Fibroblast of peridontal ligament (primary cell): ENCODE measurements around the gene LRRC71.

Source experiments
- DNase-seq: peaks from one replicate; pipeline ENCODE4 v3.0.0-alpha.2; 2010; ENCODE audit errors: extremely low read depth

LRRC71 gene

DNA sequence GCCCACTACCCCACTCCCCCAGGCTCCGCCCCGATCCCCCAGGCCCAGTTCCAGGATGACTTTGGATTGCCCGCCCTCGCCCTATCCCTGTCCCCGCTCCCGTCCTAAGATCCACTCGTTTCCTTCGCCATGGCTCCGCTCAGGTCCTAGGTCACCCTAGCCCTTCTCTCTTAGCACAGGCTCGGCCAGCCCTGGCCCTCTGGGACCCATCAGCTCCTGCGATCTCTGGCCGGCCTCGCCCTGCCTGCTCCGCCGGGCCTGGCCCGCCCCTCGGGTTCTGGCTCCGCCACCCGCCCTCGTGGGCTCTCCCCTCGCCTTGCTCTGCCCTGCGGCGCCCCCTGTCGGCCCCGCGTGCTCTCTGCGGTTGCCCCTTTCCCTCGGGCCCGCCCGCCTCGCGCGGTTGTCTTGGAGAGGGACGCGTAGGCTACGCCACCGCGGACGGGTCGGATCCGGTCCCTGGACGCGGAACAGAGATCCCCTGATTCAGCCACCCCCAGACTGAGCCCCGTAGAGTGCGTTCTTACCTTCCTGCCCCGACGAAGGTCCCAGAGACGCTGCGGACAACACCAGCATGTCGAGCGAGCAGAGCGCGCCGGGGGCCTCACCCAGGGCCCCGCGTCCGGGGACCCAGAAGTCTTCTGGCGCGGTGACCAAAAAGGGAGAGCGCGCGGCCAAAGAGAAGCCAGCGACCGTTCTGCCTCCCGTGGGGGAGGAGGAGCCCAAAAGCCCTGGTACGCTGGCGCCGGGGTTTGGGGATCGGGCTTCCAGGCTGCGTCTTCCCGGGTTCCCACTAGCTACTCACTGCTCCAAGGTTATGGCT lies at the start of gene LRRC71:
Gene LRRC71 (plus strand): TSS at position 400 of the 820 bp plus-strand sequence. CDS start 172 bp downstream, at position 572.
- DNase-seq: peak; percentile 70

DNA sequence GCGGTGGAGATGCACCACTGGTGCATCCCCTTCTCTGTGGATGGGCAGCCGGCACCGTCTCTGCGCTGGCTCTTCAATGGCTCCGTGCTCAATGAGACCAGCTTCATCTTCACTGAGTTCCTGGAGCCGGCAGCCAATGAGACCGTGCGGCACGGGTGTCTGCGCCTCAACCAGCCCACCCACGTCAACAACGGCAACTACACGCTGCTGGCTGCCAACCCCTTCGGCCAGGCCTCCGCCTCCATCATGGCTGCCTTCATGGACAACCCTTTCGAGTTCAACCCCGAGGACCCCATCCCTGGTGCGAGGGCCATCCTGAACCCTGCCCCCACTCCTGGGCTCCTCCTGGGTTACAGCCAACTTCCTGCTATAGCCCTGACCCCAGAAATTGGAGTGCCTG lies 46.8 kb upstream of the LRRC71 start:
- no peak for DNase-seq

DNA sequence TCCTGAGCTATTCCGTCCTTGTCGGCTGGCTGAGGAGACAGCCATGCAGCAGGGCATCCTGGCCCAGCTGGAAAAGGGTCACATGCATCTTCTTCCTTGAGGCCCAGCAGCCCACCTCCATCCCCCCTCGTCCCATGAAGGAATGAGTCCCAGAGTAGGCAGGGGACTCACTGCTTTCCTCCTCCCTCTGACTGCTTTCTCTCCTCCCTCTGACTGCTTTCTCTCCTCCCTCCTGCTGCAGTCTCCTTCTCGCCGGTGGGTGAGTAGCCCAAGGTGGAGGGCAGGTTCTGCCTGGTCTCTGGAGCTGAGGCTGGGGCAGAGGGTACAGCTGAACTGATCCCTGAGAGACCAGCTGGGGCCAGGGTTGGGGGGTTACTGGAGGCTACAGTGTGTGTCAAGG lies 46.3 kb upstream of the LRRC71 start:
- no peak for DNase-seq

DNA sequence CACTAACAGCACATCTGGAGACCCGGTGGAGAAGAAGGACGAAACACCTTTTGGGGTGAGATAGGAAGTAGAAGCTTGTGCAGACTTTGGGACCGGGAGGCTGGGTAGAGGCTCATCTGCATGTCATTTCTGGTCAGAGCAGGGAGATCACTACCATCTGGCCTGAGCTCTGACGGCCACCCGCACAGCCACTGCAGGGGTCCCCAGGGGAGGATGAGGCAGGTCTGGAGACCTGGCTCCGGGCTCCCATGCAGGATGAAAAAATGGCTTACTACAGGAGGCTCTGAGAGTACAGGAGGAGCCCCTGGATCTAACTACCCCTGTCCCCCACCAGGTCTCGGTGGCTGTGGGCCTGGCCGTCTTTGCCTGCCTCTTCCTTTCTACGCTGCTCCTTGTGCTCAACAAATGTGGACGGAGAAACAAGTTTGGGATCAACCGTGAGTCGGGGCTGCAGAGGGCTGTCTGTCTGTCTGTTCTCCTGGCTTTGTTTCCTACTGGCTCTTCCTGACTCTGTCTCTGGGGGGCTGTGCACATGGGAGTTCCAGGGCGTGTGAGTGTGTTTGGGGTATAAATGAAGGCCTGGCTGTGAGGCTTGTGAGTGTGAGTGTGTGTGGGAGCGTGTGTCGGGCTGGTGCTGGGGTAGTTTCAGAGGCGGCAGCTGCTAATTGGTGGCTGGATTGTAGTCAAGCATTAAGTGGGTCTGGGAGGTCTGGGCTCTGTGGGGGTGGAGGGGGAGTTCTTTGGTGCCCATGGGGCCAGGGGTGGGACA lies 45.7 kb upstream of the LRRC71 start:
- no peak for DNase-seq

DNA sequence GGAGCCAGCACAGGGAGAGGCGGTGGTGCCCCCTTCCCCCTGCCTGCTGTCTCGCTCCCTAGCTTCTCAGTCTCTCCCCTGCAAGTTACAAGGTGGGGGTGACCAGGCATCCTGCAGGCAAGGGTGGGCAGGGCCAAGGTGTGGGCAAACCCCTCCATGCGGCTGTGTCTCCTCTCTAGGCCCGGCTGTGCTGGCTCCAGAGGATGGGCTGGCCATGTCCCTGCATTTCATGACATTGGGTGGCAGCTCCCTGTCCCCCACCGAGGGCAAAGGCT lies 45.2 kb upstream of the LRRC71 start:
- DNase-seq: no peak

DNA sequence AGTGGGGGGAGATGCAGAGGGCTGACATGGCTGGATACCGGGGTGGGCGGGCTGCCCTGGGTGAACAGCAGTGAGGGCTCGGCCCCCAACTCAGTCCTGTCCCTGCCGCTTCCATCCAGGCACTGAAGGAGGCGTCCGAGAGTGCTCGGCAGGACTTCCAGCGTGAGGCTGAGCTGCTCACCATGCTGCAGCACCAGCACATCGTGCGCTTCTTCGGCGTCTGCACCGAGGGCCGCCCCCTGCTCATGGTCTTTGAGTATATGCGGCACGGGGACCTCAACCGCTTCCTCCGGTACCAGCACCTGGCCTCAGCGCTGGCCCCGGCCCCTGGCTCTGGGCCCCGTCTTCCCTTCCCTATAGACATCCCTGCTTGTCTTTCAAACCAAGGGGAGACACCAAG lies 44.2 kb upstream of the LRRC71 start:
- no peak for DNase-seq

DNA sequence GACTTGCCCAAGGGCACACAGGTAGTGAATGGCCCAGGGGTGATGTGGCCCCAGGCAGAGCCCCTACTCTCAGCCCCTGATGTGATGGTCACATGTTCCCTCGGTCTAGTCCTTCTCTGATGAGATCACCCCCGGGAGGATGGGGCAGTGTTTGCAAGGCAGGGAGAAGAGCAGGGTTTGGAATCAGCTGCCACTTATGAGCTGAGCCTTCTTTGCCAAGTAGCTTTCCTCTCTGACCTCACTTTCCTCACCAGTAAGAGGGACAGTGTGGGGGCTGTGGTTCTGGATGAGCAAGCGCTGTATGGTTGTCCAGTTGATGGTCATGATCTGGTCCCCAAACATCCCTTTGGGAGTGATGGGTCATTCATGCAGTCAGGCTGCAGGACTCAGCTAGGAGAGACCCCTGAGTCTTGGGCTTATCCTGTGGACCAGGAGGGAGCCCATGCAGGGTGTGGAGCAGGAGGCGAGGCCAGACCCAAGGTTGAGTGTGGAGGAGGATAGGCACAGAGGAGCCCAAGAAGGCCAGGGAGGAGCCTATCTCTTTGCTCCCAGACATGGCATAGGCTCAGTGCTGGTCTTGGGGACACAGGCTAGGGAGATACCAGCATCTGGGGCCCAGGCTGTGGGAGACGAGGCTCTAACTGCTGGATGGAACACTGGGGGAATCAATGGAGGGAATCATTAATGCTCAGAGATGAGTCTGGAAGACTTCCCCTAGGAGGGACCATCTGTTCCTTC lies 42.8 kb upstream of the LRRC71 start:
- no peak for DNase-seq

DNA sequence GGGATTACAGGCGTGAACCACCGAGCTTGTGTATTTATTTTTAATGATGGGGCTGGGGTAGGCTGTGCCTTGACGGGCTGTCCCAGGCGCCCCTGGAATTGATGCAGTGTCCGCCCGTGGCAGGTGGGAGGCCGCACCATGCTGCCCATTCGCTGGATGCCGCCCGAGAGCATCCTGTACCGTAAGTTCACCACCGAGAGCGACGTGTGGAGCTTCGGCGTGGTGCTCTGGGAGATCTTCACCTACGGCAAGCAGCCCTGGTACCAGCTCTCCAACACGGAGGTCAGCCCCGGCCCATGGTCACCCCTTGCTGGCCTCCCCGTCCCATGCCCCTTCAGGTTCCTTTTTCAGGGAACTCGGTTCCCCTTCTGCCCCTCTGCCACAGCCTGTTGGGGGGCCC lies 40.6 kb upstream of the LRRC71 start:
- DNase-seq: no peak

DNA sequence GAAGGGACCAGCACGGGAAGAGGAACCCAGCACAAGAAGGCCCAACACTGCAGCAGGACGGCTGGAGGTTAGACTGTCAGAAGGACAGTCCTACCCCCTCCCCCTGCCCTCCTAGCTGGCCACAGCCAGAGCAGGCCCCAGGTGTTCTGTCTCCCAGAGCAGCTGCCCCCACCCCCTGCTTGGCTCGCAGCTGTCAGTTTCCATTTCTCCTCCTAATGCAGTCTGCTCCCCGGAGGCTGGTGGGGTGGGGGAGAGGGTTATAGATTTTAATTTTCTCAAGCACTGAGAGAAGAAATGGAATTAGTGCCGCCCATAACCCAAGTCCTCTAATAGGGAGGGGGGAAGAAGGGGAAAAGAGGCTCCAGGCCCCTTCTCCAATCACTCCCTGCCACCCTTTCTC lies 40.0 kb upstream of the LRRC71 start:
- DNase-seq: no peak

DNA sequence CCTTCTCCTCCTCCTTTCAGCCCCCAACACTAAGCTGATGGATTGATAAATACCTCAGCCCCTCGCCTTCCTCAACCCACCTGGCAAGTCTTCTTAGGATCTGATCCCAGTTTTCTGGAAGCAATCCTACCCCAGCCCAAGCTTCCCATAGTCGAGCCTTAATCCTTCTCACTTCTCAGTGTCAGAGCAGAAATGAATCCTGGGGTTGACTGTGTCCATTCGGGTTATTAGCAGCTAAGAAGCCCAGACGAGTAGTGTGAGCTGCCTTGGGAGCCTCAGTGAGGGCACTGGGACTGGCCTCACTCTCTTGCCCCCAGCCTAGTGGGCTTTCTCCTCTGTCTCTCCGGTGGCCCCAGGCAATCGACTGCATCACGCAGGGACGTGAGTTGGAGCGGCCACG lies 39.3 kb upstream of the LRRC71 start:
- no peak for DNase-seq

DNA sequence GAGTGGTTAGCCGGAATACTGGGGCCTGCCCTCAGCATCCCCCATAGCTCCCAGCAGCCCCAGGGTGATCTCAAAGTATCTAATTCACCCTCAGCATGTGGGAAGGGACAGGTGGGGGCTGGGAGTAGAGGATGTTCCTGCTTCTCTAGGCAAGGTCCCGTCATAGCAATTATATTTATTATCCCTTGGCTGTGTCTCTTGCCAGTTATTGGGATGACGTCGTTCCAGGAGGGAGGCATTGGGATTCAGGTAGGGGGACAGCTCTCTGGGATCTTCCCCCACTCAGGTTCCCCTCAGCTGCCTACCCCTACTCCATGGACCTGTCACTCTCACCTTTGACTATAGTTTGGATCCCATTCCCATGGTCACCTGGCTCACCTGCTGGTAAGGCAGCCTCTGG lies 38.8 kb upstream of the LRRC71 start:
- no peak for DNase-seq

DNA sequence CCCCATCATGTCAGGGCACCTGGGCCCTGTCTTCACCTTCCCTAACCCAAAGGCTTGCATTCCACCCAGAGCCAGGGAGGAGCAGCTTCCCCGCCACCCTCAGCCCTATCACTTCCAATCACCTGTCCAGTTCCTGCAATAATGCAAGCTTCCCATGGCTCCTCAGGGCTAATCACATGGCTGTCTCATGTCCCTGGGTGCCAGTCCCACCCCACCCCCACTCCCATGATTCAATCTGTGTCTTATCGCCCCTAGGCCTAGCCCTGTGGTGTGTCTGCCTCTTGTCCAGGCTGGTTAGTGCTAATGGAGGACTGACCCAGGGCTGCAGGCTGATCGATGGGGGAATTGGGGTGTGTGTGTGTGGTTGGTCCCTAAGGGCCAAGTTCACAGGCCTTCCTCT lies 37.9 kb upstream of the LRRC71 start:
- no peak for DNase-seq

DNA sequence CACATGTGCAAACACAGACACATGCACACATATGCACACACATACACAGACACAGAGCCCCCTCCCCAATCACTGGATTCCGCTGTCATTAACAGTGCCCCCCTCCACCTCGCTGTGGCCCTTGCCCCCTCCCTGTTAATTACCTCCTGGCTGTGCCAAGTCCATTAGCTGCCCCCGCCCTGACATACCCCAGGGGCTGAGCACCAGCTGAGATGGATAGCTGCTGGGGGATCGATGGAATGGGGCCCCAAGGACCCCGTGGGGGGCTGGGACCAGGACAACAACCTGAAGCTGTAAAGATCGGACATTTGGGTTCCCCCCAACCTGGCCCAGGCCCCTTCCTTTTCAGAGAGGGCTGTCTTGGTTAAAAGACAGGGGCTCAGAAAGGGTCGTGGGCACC lies 36.5 kb upstream of the LRRC71 start:
- no peak for DNase-seq

DNA sequence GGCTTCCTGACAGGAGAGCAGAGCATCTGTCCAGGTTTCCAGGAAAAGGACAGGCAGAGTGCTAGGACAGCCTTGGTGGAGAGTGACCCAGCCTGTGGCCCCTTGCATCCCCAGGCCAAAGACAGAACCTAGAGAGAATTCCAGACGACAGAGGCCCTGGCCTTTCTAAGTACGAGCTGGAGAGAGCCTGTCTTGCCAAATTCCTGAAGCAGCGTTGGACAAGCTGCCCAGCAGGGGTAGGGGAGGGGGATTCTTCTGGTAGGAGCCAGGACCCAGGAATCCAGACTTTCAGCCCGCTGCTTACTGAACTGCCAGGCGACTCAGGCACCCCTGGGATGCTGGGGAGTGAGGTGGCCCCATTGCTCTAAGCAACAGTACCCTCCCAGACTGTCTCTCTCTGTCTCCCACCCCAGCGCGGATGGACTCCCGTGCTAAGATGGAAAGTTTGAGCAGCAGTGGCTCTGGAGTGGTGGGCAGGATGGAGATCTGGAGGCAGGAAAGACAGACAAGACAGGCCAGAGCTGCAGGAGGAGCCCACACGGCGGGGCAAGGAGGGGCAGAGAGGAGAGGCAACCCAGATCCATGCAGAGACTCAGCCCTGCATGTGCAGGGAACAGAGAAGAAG lies 35.8 kb upstream of the LRRC71 start:
- no peak for DNase-seq

DNA sequence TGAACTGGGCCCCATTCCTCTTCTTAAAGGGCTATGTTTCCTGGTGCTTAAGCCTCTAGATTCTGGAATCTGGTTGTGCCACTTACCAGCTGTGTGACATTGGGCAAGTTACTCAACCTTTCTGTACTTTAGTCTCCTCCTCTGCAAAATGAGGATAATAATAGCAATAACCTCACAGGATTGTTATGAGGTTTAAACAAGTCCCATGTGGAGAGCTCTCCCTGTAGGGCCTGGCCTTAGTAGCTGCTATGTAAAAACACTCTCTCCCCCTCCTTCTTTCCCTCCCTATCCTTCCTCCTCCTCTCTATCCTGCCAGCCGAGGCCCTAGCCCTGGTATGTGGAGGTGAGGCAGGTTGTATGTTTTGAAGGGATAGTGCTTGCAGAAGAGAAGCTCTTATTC lies 35.1 kb upstream of the LRRC71 start:
- DNase-seq: peak; percentile 62

DNA sequence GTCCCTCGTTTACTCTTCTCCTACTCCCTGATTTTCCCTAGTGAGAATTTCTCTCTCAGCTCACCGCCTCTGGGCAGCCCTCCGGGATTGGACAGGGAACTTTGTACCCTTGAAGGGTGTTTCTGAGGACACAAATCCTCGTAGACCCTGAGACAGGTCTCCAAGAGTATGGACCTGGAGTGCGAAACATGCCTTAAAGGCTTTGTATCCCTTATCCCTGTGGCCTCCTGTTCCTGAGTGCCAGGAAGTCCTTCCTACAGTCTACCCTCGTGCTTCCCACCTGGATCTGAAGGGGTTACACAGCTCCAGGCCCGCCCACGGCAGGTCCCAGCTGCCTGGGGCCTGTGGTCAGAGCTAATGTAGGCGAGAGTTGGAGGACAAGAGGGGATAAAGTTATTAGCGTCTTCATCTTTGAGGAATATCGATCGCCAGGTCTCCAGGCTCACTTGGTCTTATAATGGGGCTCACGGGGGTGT lies 34.5 kb upstream of the LRRC71 start:
- DNase-seq: no peak

DNA sequence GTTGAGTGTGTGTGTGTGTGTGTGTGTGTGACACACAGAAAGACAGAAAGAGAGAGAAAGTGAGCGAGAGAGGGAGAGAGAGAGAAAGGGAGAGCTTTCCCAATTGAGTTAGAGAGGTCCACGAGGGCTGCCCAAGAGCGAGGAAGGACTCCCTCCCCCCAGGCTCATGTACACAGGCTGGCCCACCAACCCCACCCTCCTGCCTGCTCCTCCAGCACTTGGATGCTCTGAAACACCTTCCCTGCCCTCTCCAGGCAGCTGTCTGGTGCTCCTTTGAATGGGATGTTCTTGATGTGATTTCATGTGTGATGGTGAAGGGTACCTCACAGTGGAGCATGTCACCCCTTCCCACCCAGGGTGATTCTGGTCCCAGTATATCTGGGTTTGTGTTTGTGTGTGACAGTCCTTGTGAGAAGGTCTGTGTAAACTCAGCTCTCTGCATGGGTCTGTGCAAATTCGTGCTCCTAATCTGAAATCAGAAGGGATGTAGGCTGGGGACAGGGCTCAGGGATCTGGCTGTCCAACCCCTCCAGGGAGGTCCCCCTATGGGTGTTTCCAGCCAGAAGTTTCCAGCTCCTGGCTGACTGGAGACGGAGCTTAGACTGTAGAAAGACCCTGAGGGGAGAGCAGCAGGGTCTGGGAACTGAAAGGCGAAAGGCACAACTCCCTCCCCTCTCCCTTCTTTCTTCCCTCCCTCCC lies 33.7 kb upstream of the LRRC71 start:
- no peak for DNase-seq

DNA sequence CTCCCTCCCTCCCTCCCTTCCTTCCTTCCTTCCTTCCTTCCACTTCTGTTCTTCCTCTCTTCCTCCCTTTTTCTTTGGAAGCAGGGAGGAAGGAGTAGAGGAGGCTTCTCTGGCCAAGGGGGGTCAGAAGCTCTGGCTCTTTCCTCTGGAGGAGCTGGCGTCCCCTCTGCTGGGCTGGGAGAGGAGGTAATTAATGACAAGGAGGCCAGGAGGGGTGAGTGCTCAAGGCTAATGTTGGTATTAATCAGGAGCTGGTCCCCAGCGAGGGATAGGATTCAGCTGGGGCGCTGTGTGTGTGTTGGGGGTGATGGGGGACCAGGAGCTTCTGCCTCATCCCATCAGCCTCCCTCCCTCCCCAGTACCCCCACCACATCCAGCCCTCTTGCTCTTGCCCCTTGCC lies 33.1 kb upstream of the LRRC71 start:
- DNase-seq: no peak

DNA sequence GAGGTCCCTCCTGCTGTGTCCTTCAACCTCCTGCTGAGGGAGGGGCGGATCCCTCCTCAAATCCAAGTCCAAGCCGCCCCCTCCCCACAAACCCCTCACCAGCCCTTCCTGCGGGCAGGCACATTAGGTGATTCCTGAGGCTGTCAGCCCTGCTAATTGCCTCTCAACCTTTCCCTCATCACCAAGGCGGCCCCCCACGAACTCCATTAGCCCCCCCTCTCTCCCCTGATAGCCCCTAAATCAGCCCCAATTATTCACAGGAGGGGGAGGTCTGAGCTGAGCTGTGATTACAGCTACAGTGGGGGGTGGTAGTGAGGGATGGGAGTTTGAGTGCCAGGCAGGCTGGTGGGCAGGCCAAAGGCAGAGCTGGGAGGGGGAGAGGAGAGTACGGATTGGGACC lies 32.7 kb upstream of the LRRC71 start:
- no peak for DNase-seq

DNA sequence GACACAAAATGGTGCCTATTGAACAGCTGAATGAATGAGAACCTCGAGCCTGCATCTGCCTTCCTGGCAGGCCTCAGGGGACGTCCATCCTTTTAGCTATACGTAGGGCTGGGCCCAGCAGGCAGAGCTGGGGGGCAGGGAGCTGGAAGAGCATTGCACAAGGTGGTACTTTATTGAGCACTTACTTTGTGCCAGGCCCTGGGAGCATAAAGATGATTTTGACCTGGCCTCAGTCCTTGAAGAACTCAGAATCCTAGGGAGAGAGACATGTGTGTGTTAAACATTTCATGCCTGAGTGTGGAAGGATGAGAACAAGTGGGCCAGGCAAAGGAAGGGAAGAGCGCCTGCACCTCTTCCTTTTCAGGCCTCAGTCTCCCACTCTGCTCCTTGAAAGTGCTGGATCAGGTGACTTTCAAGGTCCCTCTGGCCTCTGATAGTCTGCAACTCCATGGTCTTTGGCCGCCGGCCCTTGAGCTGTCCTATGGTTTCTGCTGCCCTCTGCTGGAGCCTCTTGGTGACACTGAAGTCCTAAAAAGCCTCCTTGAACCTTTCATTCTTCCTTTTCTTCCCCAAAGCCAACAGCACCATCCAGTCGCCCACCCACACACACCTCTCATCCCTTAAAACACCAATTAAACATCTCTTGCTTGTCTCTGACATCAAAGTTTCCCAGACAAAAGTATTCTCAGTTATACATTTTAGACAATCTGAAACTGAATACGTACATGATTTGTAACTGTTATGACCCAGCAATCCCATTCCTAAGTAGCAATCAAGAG lies 30.4 kb upstream of the LRRC71 start:
- peak; percentile 89 for DNase-seq
